ENCODE results near the gene ZNF81.
"Not testable (repeated sequence)": the region's sequence is repeated elsewhere in the genome, so short reads cannot be mapped to it uniquely, and the experiment has no call there.

ZNF81 gene

GRCh38 chrX:47940448-47940847, 103.7 kb downstream of the ZNF81 start:
- no peak overlapping the region for H3K27ac Mint-ChIP-seq
- H3K27me3 Mint-ChIP-seq: no peaks in the 10 kb centered on the region
- peaks cover 10% of the 10 kb centered on the region for H3K4me1 Mint-ChIP-seq
- H3K36me3 Mint-ChIP-seq: peaks cover 5% of the 10 kb centered on the region
- H3K4me3 Mint-ChIP-seq: no peak overlapping the region
- no peaks in the 10 kb centered on the region for H3K9me3 Mint-ChIP-seq

DNA sequence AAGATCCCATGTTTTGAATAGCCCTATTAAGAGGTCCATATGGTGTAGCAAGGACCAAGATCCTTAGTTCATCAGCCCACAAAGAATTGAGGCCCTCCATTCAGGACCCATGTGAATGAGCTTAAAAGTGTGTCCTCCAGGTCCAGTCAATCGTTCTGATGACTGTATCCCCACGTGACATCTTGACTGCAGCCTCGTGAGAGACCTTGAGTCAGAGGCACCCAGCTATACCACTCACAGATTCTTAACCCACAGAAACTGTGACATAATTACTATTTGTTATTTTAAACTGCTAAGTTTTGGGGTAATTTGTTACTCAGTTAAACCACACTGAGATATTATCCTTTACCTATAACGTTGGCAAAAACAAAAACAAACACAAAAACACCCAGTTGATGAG, 104.7 kb downstream of the ZNF81 start:
- Mint-ChIP-seq H3K4me1 (peaks cover 6% of the 10 kb centered on the region), H3K27ac (no peak overlapping the region), H3K4me3 (no peak overlapping the region), H3K27me3 (no peaks in the 10 kb centered on the region), H3K36me3 (peaks cover 5% of the 10 kb centered on the region), H3K9me3 (no peaks in the 10 kb centered on the region)

GRCh38 chrX:47955295-47955694, 118.6 kb downstream of the ZNF81 start:
- not testable (repeated sequence) for H3K27me3 Mint-ChIP-seq, H3K36me3 Mint-ChIP-seq, H3K27ac Mint-ChIP-seq, H3K4me3 Mint-ChIP-seq, H3K4me1 Mint-ChIP-seq
- peaks cover 13% of the 10 kb centered on the region for H3K9me3 Mint-ChIP-seq

DNA sequence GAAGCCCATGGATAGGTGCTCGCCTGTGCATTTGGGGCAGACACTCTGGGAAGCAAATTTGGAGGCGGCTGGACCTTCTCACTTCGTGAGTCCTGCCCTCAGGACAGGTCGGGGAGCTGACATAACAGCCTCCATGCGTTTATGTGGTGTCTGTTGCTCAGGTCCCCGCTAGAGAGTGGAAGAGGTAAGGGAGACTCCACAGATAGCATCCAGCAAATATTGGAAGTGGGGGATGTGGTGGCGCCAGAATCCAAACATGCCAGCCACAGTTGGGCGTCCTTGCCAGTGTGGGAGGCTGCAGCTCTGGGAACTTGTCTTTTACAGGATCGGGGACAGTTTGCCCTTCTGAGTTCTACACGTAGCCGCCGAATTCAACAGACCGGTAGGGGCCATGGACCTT, 119.3 kb downstream of the ZNF81 start:
- H3K27ac Mint-ChIP-seq: no peak overlapping the region
- H3K36me3 Mint-ChIP-seq: no peaks in the 10 kb centered on the region
- H3K27me3 Mint-ChIP-seq: no peaks in the 10 kb centered on the region
- H3K4me1 Mint-ChIP-seq: no peaks in the 10 kb centered on the region
- no peak overlapping the region for H3K4me3 Mint-ChIP-seq
- peaks cover 5% of the 10 kb centered on the region for H3K9me3 Mint-ChIP-seq

DNA sequence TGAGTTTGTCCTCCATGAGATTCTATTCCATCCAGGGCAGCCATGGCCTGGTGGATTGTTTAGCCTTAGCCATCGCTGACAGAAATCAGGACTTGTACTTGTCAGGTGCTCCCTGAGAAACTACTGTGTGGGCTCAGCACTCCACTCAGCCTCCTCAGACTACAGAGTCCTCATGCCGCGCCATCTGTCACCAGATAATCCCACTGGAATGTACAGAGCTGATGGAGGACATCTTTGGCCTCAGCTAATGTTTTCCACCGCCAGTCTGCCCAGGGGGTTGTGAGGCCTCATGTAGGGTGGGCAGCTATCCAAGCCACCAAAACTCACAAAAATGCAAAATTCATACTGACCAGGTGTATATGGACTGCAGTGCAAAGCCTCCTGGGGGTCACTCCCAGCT, 121.5 kb downstream of the ZNF81 start:
- H3K27ac Mint-ChIP-seq, H3K4me1 Mint-ChIP-seq, H3K27me3 Mint-ChIP-seq, H3K4me3 Mint-ChIP-seq, H3K9me3 Mint-ChIP-seq, H3K36me3 Mint-ChIP-seq: not testable (repeated sequence)

GRCh38 chrX:47958761-47959342, 122.2 kb downstream of the ZNF81 start:
- Mint-ChIP-seq H3K27ac (no peak overlapping the region), H3K36me3 (no peaks in the 10 kb centered on the region), H3K4me1 (no peaks in the 10 kb centered on the region), H3K4me3 (no peak overlapping the region), H3K27me3 (no peaks in the 10 kb centered on the region), H3K9me3 (no peaks in the 10 kb centered on the region)

- H3K27me3 Mint-ChIP-seq: no peaks in the 10 kb centered on the region
- peaks cover 4% of the 10 kb centered on the region for H3K9me3 Mint-ChIP-seq
- no peak overlapping the region for H3K27ac Mint-ChIP-seq
- H3K4me1 Mint-ChIP-seq: no peaks in the 10 kb centered on the region
- H3K4me3 Mint-ChIP-seq: no peak overlapping the region
- H3K36me3 Mint-ChIP-seq: peaks cover 4% of the 10 kb centered on the region
Measured at GRCh38 chrX:47960406-47960805, 123.7 kb downstream of the ZNF81 start.

GRCh38 chrX:47961830-47962229, 125.1 kb downstream of the ZNF81 start:
- H3K4me1 Mint-ChIP-seq, H3K27ac Mint-ChIP-seq, H3K27me3 Mint-ChIP-seq, H3K4me3 Mint-ChIP-seq, H3K36me3 Mint-ChIP-seq, H3K9me3 Mint-ChIP-seq: not testable (repeated sequence)

GRCh38 chrX:47965526-47965925, 128.8 kb downstream of the ZNF81 start:
- H3K4me1 Mint-ChIP-seq, H3K27ac Mint-ChIP-seq, H3K36me3 Mint-ChIP-seq, H3K9me3 Mint-ChIP-seq, H3K4me3 Mint-ChIP-seq, H3K27me3 Mint-ChIP-seq: not testable (repeated sequence)

Measured in activated naive CD4-positive, alpha-beta T cell treated with anti-CD3 and anti-CD28 coated beads, Interleukin-2, amount 50 U/mL, for 24 hours (primary cell).